HepG2 (cell line): ENCODE measurements around the gene SLC7A6OS. TPM values are rescaled to one million over a fixed set of nuclear protein-coding genes. Genes with fewer than 3 reads are reported as not detected.

Source experiments
- ATAC-seq: fragments of 200-7000 bp; cut with Tn5 transposase; 3 replicates; pipeline ENCODE4 v1.9.1; 2020; ENCODE audit warnings: mild to moderate bottlenecking, moderate library complexity
- BruUV-seq: library from RNA; stranded (reverse); fragments of 400-500 nt; replicated peaks from 2 replicates; lab custom pipeline; 2021; lab: Mats Ljungman, UMichigan
- CTCF ChIA-PET: fragments of 300-600 bp; formaldehyde crosslinking; extraction: SDS; loops from one replicate; lab custom pipeline; 2021; ENCODE audit warnings: low total read pairs, inconsistent platforms, low intra/inter-chr PET ratio; lab: Yijun Ruan, JAX
- POLR2A ChIA-PET: fragments of 350-600 bp; sonication (Branson Sonifier 250); formaldehyde crosslinking; loops from one replicate; lab custom pipeline; 2020; ENCODE audit warnings: antibody characterized with exemption, inconsistent platforms; lab: Yijun Ruan, JAX
- DNase-seq: peaks from one replicate; pipeline ENCODE4 v3.0.0-alpha.2; 2015; ENCODE audit warnings: low spot score
- FAIRE-seq: peaks from 3 replicates; lab custom pipeline; 2011; peaks lifted over from hg19 to GRCh38; lab: Jason Lieb, UNC
- H2AFZ ChIP-seq: one replicate; pipeline ENCODE4 v1.6.1; 2011; ENCODE audit warnings: low read length, inconsistent platforms
- H3K27ac ChIP-seq: fragments of 300-600 bp; 3 replicates; pipeline ENCODE4 v1.8.0; 2011; ENCODE audit warnings: mixed run types, mild to moderate bottlenecking, mixed read lengths, low read length, inconsistent platforms; ENCODE audit not compliant: insufficient read depth; ENCODE audit errors: extremely low read length
- H3K27me3 ChIP-seq, 2 experiments: fragments of 200-600 bp in 1 of 2; 2 replicates in 1 of 2; 3 replicates in 1 of 2; pipeline versions ENCODE4 v1.6.0 to v1.8.0; 2011; ENCODE audit warnings: low read length in 2 of 2, mild to moderate bottlenecking in 2 of 2, moderate library complexity in 2 of 2, inconsistent platforms in 1 of 2; ENCODE audit not compliant: insufficient read depth in 2 of 2, control insufficient read depth in 1 of 2
- H3K36me3 ChIP-seq, 2 experiments: fragments of 200-600 bp in 1 of 2; replicated peaks in 1 of 2; 2 replicates in 1 of 2; 3 replicates in 1 of 2; pipeline versions ENCODE4 v1.5.1 to v1.8.0; 2011; ENCODE audit warnings: low read length in 2 of 2, inconsistent platforms in 1 of 2; ENCODE audit not compliant: insufficient read depth in 2 of 2, control insufficient read depth in 1 of 2
- H3K4me1 ChIP-seq: 2 replicates; pipeline ENCODE4 v1.5.1; 2012; ENCODE audit warnings: low read length, inconsistent platforms; ENCODE audit not compliant: insufficient read depth
- H3K4me2 ChIP-seq: 2 replicates; pipeline ENCODE4 v1.6.0; 2011; ENCODE audit warnings: low read depth, low read length, inconsistent platforms
- H3K4me3 ChIP-seq, 3 experiments: fragments of 200-600 bp in 1 of 3; sonication (generic), shearing (Covaris generic) in 1 of 3; replicated peaks in 1 of 3; 2 replicates each; pipeline ENCODE4 v1.5.1; 2011 to 2016; ENCODE audit warnings: low read length in 3 of 3, inconsistent platforms in 2 of 3, low read depth in 2 of 3, mild to moderate bottlenecking in 2 of 3, control low read depth in 1 of 3, mixed read lengths in 1 of 3; ENCODE audit not compliant: insufficient read depth in 1 of 3
- H3K79me2 ChIP-seq: one replicate; pipeline ENCODE4 v1.6.1; 2011; ENCODE audit warnings: low read length, inconsistent platforms; ENCODE audit not compliant: insufficient read depth
- H3K9ac ChIP-seq: 2 replicates; pipeline ENCODE4 v1.6.0; 2011; ENCODE audit warnings: mild to moderate bottlenecking, low read depth, low read length, inconsistent platforms; ENCODE audit not compliant: insufficient read depth
- H3K9me3 ChIP-seq: 2 replicates; pipeline ENCODE4 v1.5.1; 2012; ENCODE audit warnings: mild to moderate bottlenecking, low read length
- H4K20me1 ChIP-seq: 2 replicates; pipeline ENCODE4 v1.6.0; 2011; ENCODE audit warnings: inconsistent platforms, mild to moderate bottlenecking, low read length, moderate library complexity; ENCODE audit not compliant: insufficient read depth
- ATF2 ChIP-seq: sonication (generic); formaldehyde crosslinking; IDR thresholded peaks from 2 replicates; pipeline ENCODE4 v1.4.0; 2020; ENCODE audit warnings: missing genetic modification reagents
- BORCS8-MEF2B ChIP-seq: sonication (generic); formaldehyde crosslinking; IDR thresholded peaks from 2 replicates; pipeline ENCODE4 v1.8.0; 2022; ENCODE audit warnings: mild to moderate bottlenecking, missing genetic modification reagents
- NFYB ChIP-seq: sonication (generic); formaldehyde crosslinking; IDR thresholded peaks from 2 replicates; pipeline ENCODE4 v1.4.0; 2020; ENCODE audit warnings: missing genetic modification reagents
- NPAS2 ChIP-seq: sonication (generic); formaldehyde crosslinking; IDR thresholded peaks from 2 replicates; pipeline ENCODE4 v1.8.0; 2022; ENCODE audit warnings: mild to moderate bottlenecking, missing genetic modification reagents, borderline replicate concordance
- TOPORS ChIP-seq: sonication (generic); formaldehyde crosslinking; IDR thresholded peaks from 2 replicates; pipeline ENCODE4 v1.8.0; 2023; ENCODE audit warnings: mild to moderate bottlenecking, missing genetic modification reagents
- ZNF382 ChIP-seq: sonication (generic); formaldehyde crosslinking; IDR thresholded peaks from 2 replicates; pipeline ENCODE4 v1.5.0; 2020; ENCODE audit warnings: missing genetic modification reagents, mild to moderate bottlenecking, borderline replicate concordance
- ZNF451 ChIP-seq: sonication (generic); formaldehyde crosslinking; IDR thresholded peaks from 2 replicates; pipeline ENCODE4 v1.5.0; 2020; ENCODE audit warnings: mild to moderate bottlenecking, missing genetic modification reagents
- ZNF713 ChIP-seq: sonication (generic); formaldehyde crosslinking; IDR thresholded peaks from 2 replicates; pipeline ENCODE4 v1.4.0; 2020; ENCODE audit warnings: mild to moderate bottlenecking, missing genetic modification reagents
- WGBS: methylation state at CpG from one replicate; pipeline ENCODE4 v1.1.6; 2017; ENCODE audit warnings: low lambda C conversion rate; 5-methylcytosine and 5-hydroxymethylcytosine counted together
- in situ Hi-C: cut with HindIII; loops from 2 replicates; pipeline ENCODE4 v1.10.0; 2017; ENCODE audit warnings: low pct_unique_long_range_greater_than_20kb; ENCODE audit not compliant: extremely low pct_ligation_motif_present
- intact Hi-C: fragments of 100-400 bp; cut with micrococcal nuclease; formaldehyde crosslinking; loops from one replicate; pipeline ENCODE4 v1.10.0; 2022; ENCODE audit not compliant: unreplicated experiment
- polyA plus RNA-seq, 8 experiments: library from polyadenylated mRNA; depleted of rRNA in 3 of 8; stranded (reverse) in 7 of 8; unstranded in 1 of 8; fragments of >200 nt; fragmentation: Illumina TruSeq in 4 of 8; extraction: Trizol in 4 of 8; gene quantifications; 2 replicates each; pipeline versions ENCODE4 v1.2.1 to v1.2.3, GENCODE V29; 2011 to 2016; ENCODE audit warnings: low read depth in 4 of 8, missing spikeins in 1 of 8, mixed read lengths in 1 of 8; ENCODE audit not compliant: insufficient read depth in 1 of 8
- total RNA-seq, 5 experiments: library from RNA; depleted of rRNA; stranded (reverse); fragments of >200 nt; fragmentation: Illumina TruSeq; extraction: Trizol; gene quantifications; 2 replicates each; pipeline ENCODE4 v1.2.3, GENCODE V29; 2016; ENCODE audit warnings: low read depth in 1 of 5
- TF ChIP-seq, protein P1 (sequence below): IDR thresholded peaks from 2 replicates; pipeline ENCODE4 v1.6.1; 2016
- TF ChIP-seq, protein P2 (sequence below): sonication (generic); formaldehyde crosslinking; IDR thresholded peaks from 2 replicates; pipeline ENCODE4 v1.5.0; 2020; ENCODE audit warnings: missing genetic modification reagents

Gene SLC7A6OS
- total and polyA plus RNA-seq, 2 of the 13 experiments (the other 11 are each of a cell fraction or from before 2014, with no cell fraction given): 11.2 to 21.5 TPM

GRCh38 chr16:68351463-68351862 is 40.7 kb upstream of the SLC7A6OS start:
- FAIRE-seq (no peak), ATAC-seq (no peak), DNase-seq (no peak)
- BruUV-seq: no TSS peak
- ChIA-PET POLR2A (no interaction called here), CTCF (no interaction called here)
- Histone ChIP-seq H3K4me2 (no peak overlapping the region), H3K4me3 (no peak overlapping the region), H4K20me1 (no peaks in the 10 kb centered on the region; the same call in 1 of the 2 replicates), H3K27me3 (no peaks in the 10 kb centered on the region), H3K79me2 (no peaks in the 10 kb centered on the region), H3K9ac (no peak overlapping the region), H3K27ac (no peak overlapping the region), H2AFZ (no peak overlapping the region), H3K9me3 (no peaks in the 10 kb centered on the region), H3K4me1 (no peaks in the 10 kb centered on the region), H3K36me3 (peaks cover 55 to 100% of the 10 kb centered on the region in 2 experiments)
- 97% methylated on average over 11 of the region's 11 CpGs for WGBS
- TF ChIP-seq BORCS8-MEF2B (CRISPR knock-in tag): no peak
- TF ChIP-seq ZNF451 (CRISPR knock-in tag): no peak
- no peak for TF ChIP-seq NFYB (CRISPR knock-in tag)
- TF ChIP-seq, protein P1, sequence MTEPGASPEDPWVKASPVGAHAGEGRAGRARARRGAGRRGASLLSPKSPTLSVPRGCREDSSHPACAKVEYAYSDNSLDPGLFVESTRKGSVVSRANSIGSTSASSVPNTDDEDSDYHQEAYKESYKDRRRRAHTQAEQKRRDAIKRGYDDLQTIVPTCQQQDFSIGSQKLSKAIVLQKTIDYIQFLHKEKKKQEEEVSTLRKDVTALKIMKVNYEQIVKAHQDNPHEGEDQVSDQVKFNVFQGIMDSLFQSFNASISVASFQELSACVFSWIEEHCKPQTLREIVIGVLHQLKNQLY (CRISPR knock-in tag): no peak
- TF ChIP-seq, protein P2, sequence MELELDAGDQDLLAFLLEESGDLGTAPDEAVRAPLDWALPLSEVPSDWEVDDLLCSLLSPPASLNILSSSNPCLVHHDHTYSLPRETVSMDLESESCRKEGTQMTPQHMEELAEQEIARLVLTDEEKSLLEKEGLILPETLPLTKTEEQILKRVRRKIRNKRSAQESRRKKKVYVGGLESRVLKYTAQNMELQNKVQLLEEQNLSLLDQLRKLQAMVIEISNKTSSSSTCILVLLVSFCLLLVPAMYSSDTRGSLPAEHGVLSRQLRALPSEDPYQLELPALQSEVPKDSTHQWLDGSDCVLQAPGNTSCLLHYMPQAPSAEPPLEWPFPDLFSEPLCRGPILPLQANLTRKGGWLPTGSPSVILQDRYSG (CRISPR knock-in tag): no peak
- TF ChIP-seq TOPORS: no peak
- no peak for TF ChIP-seq ATF2 (CRISPR knock-in tag)
- no peak for TF ChIP-seq ZNF382 (CRISPR knock-in tag)
- TF ChIP-seq NPAS2: no peak
- no peak for TF ChIP-seq ZNF713 (CRISPR knock-in tag)
- in situ Hi-C loops (no loop called here), intact Hi-C loops (no loop called here)
